Measurements from ENCODE around the gene NIPBL.
"Not testable (repeated sequence)": the region's sequence is repeated elsewhere in the genome, so short reads cannot be mapped to it uniquely, and the experiment has no call there.

NIPBL gene

GRCh38 chr5:37043693-37044092, 167.1 kb downstream of the NIPBL start:
- DNase-seq: no peak

- no peak for DNase-seq
Observed at GRCh38 chr5:37044120-37044519, 167.6 kb downstream of the NIPBL start.

GRCh38 chr5:37045703-37046102, 169.1 kb downstream of the NIPBL start:
- DNase-seq: no peak

- no peak for DNase-seq
Observed at GRCh38 chr5:37047947-37048346, 171.4 kb downstream of the NIPBL start.

- no peak for DNase-seq
Observed at GRCh38 chr5:37054391-37054790, 177.8 kb downstream of the NIPBL start.

- no peak for DNase-seq
Observed at GRCh38 chr5:37055383-37055990, 178.9 kb downstream of the NIPBL start.

- DNase-seq: no peak
Observed at GRCh38 chr5:37056762-37057161, 180.2 kb downstream of the NIPBL start.

GRCh38 chr5:37060030-37060429, 183.5 kb downstream of the NIPBL start:
- DNase-seq: no peak

- no peak for DNase-seq
Observed at GRCh38 chr5:37063739-37064138, 187.2 kb downstream of the NIPBL start.

GRCh38 chr5:37064442-37064841, 187.9 kb downstream of the NIPBL start:
- no peak for DNase-seq

- DNase-seq: no peak
Observed at GRCh38 chr5:37071487-37071886, 194.9 kb downstream of the NIPBL start.

GRCh38 chr5:37071901-37072581, 195.5 kb downstream of the NIPBL start:
- DNase-seq: no peak

- DNase-seq: no peak
Observed at GRCh38 chr5:37075399-37075950, 198.9 kb downstream of the NIPBL start.

GRCh38 chr5:37077146-37077545, 200.6 kb downstream of the NIPBL start:
- DNase-seq: no peak

- no peak for DNase-seq
Observed at GRCh38 chr5:37080697-37081096, 204.1 kb downstream of the NIPBL start.

- DNase-seq: not testable (repeated sequence)
Observed at GRCh38 chr5:37082977-37083376, 206.4 kb downstream of the NIPBL start.

GRCh38 chr5:37086026-37086425, 209.5 kb downstream of the NIPBL start:
- DNase-seq: not testable (repeated sequence)

GRCh38 chr5:37086466-37087173, 210.1 kb downstream of the NIPBL start:
- no peak for DNase-seq

GRCh38 chr5:37088009-37088408, 211.4 kb downstream of the NIPBL start:
- DNase-seq: no peak

GRCh38 chr5:37090123-37090726, 213.7 kb downstream of the NIPBL start:
- no peak for DNase-seq

- DNase-seq: no peak
Observed at GRCh38 chr5:37090781-37091180, 214.2 kb downstream of the NIPBL start.

- DNase-seq: not testable (repeated sequence)
Observed at GRCh38 chr5:37093795-37094194, 217.2 kb downstream of the NIPBL start.

- not testable (repeated sequence) for DNase-seq
Observed at GRCh38 chr5:37099267-37099666, 222.7 kb downstream of the NIPBL start.
